ENCODE data around the gene LCP2. TPM values are rescaled to one million over a fixed set of nuclear protein-coding genes. Genes with fewer than 3 reads are reported as not detected.

The LCP2 gene
- total RNA-seq, 1 donor from 2014 or later: not detected

GRCh38 chr5:170329524-170329923 is 31.9 kb upstream of the LCP2 start:
- no peak for TF ChIP-seq CTCF (conservative IDR thresholded peaks at IDR 0.05)
- Mint-ChIP-seq H3K4me1 (ENCODE audit: unreplicated experiment) (peaks cover 23% of the 10 kb centered on the region), H3K27ac (no peak overlapping the region), H3K27me3 (peaks cover 13% of the 10 kb centered on the region), H3K9me3 (no peaks in the 10 kb centered on the region), H3K36me3 (no peaks in the 10 kb centered on the region), H3K4me3 (no peak overlapping the region)
- no peak for DNase-seq (ENCODE audit: extremely low spot score, unreplicated experiment)

GRCh38 chr5:170327829-170328228 is 30.3 kb upstream of the LCP2 start:
- Mint-ChIP-seq H3K4me3 (no peak overlapping the region), H3K27ac (no peak overlapping the region), H3K36me3 (no peaks in the 10 kb centered on the region), H3K4me1 (ENCODE audit: unreplicated experiment) (peaks cover 9% of the 10 kb centered on the region), H3K27me3 (peaks cover 8% of the 10 kb centered on the region), H3K9me3 (no peaks in the 10 kb centered on the region)
- DNase-seq (ENCODE audit: extremely low spot score, unreplicated experiment): no peak
- no peak for TF ChIP-seq CTCF (conservative IDR thresholded peaks at IDR 0.05)

- H3K4me3 Mint-ChIP-seq: no peak overlapping the region
- H3K36me3 Mint-ChIP-seq: no peaks in the 10 kb centered on the region
- TF ChIP-seq CTCF (conservative IDR thresholded peaks at IDR 0.05): no peak
- peaks cover 4% of the 10 kb centered on the region for H3K4me1 Mint-ChIP-seq (ENCODE audit: unreplicated experiment)
- no peak for DNase-seq (ENCODE audit: extremely low spot score, unreplicated experiment)
- H3K9me3 Mint-ChIP-seq: no peaks in the 10 kb centered on the region
- peaks cover 8% of the 10 kb centered on the region for H3K27me3 Mint-ChIP-seq
- no peak overlapping the region for H3K27ac Mint-ChIP-seq
These were observed 29.6 kb upstream of the LCP2 start for GRCh38 chr5:170327168-170327567.

GRCh38 chr5:170319301-170319700 is 21.7 kb upstream of the LCP2 start:
- H3K36me3 Mint-ChIP-seq: no peaks in the 10 kb centered on the region
- H3K27me3 Mint-ChIP-seq: no peaks in the 10 kb centered on the region
- no peak for DNase-seq (ENCODE audit: extremely low spot score, unreplicated experiment)
- H3K4me3 Mint-ChIP-seq: no peak overlapping the region
- TF ChIP-seq CTCF (conservative IDR thresholded peaks at IDR 0.05): no peak
- peaks cover 8% of the 10 kb centered on the region for H3K4me1 Mint-ChIP-seq (ENCODE audit: unreplicated experiment)
- no peak overlapping the region for H3K27ac Mint-ChIP-seq
- no peaks in the 10 kb centered on the region for H3K9me3 Mint-ChIP-seq

- no peak for TF ChIP-seq CTCF (conservative IDR thresholded peaks at IDR 0.05)
- H3K4me3 Mint-ChIP-seq: no peak overlapping the region
These were observed 19.9 kb upstream of the LCP2 start for GRCh38 chr5:170317499-170317898.

GRCh38 chr5:170316937-170317336 is 19.4 kb upstream of the LCP2 start:
- Mint-ChIP-seq H3K4me3 (no peak overlapping the region), H3K4me1 (ENCODE audit: unreplicated experiment) (peaks cover 8% of the 10 kb centered on the region), H3K27me3 (peaks cover 7% of the 10 kb centered on the region), H3K9me3 (no peaks in the 10 kb centered on the region), H3K27ac (no peak overlapping the region), H3K36me3 (no peaks in the 10 kb centered on the region)
- no peak for DNase-seq (ENCODE audit: extremely low spot score, unreplicated experiment)
- no peak for TF ChIP-seq CTCF (conservative IDR thresholded peaks at IDR 0.05)

More at GRCh38 chr5:170317499-170317898, 19.9 kb upstream of the LCP2 start:
- Mint-ChIP-seq H3K36me3 (no peaks in the 10 kb centered on the region), H3K9me3 (no peaks in the 10 kb centered on the region), H3K27ac (no peak overlapping the region), H3K27me3 (peaks cover 3% of the 10 kb centered on the region), H3K4me1 (ENCODE audit: unreplicated experiment) (peaks cover 8% of the 10 kb centered on the region)
- DNase-seq (ENCODE audit: extremely low spot score, unreplicated experiment): no peak

Measured in type B pancreatic cell (in vitro differentiated cells).